K562 (cell line): ENCODE data around the gene FARSB. TPM values are rescaled to one million over a fixed set of nuclear protein-coding genes. Genes with fewer than 3 reads are reported as not detected.

Experiments used
- ATAC-seq: fragments of 200-7000 bp; cut with Tn5 transposase; 3 replicates; pipeline ENCODE4 v1.9.1; 2020; ENCODE audit warnings: moderate library complexity
- BruUV-seq: library from RNA; stranded (reverse); fragments of 400-500 nt; replicated peaks from 2 replicates; lab custom pipeline; 2021; lab: Mats Ljungman, UMichigan
- CTCF ChIA-PET: fragments of 300-600 bp; formaldehyde crosslinking; extraction: SDS; loops from one replicate; lab custom pipeline; 2021; ENCODE audit warnings: low intra/inter-chr PET ratio; lab: Yijun Ruan, JAX
- POLR2A ChIA-PET: fragments of 300-600, 350-650 bp; sonication (Branson Sonifier 250); formaldehyde crosslinking; extraction: SDS; loops from one replicate; lab custom pipeline; 2021; ENCODE audit warnings: antibody characterized with exemption, inconsistent platforms; lab: Yijun Ruan, JAX
- DNase-seq, 4 experiments: peaks; one replicate each; pipeline versions ENCODE4 v3.0.0 to v3.0.0-alpha.2; 2011 to 2018; ENCODE audit warnings: low spot score in 3 of 4, mixed read lengths in 3 of 4; ENCODE audit errors: extremely low read depth in 1 of 4
- FAIRE-seq: peaks from 2 replicates; lab custom pipeline; 2011; peaks lifted over from hg19 to GRCh38; lab: Jason Lieb, UNC
- H2AFZ ChIP-seq: 2 replicates; pipeline ENCODE4 v1.6.0; 2011; ENCODE audit warnings: low read depth, low read length, control low read depth, inconsistent platforms
- H3K27ac ChIP-seq: fragments of 200-600 bp; 3 replicates; pipeline ENCODE4 v1.8.0; 2011; ENCODE audit warnings: low read depth, mild to moderate bottlenecking, control low read depth, inconsistent platforms, low read length, moderate library complexity, mixed read lengths; ENCODE audit errors: extremely low read depth
- H3K27me3 ChIP-seq, 2 experiments: fragments of 300-600 bp in 1 of 2; 2 replicates in 1 of 2; 3 replicates in 1 of 2; pipeline versions ENCODE4 v1.6.0 to v1.8.0; 2011; ENCODE audit warnings: inconsistent platforms in 2 of 2, low read length in 2 of 2, mild to moderate bottlenecking in 1 of 2, mixed read lengths in 1 of 2, moderate library complexity in 1 of 2; ENCODE audit not compliant: control insufficient read depth in 2 of 2, insufficient read depth in 2 of 2
- H3K36me3 ChIP-seq: fragments of 300-600 bp; 3 replicates; pipeline ENCODE4 v1.8.0; 2011; ENCODE audit warnings: mild to moderate bottlenecking, low read length, inconsistent platforms; ENCODE audit not compliant: control insufficient read depth, insufficient read depth
- H3K4me1 ChIP-seq, 2 experiments: fragments of 200-600 bp in 1 of 2; replicated peaks in 1 of 2; 2 replicates in 1 of 2; 3 replicates in 1 of 2; pipeline versions ENCODE4 v1.5.1 to v1.8.0; 2011; ENCODE audit warnings: inconsistent platforms in 2 of 2, low read length in 2 of 2, mild to moderate bottlenecking in 1 of 2, mixed read lengths in 1 of 2, moderate library complexity in 1 of 2; ENCODE audit not compliant: control insufficient read depth in 2 of 2, insufficient read depth in 2 of 2
- H3K4me2 ChIP-seq: 2 replicates; pipeline ENCODE4 v1.6.1; 2011; ENCODE audit warnings: low read length, control low read depth, inconsistent platforms, mixed read lengths; ENCODE audit not compliant: insufficient read depth
- H3K4me3 ChIP-seq: fragments of 200-600 bp; sonication (generic), shearing (Covaris generic); 2 replicates; pipeline ENCODE4 v1.5.1; 2016; ENCODE audit warnings: control low read depth, inconsistent platforms
- H3K79me2 ChIP-seq: fragments of 200-600 bp; 3 replicates; pipeline ENCODE4 v1.8.0; 2011; ENCODE audit warnings: low read length, inconsistent platforms; ENCODE audit not compliant: control insufficient read depth, insufficient read depth
- H3K9ac ChIP-seq, 2 experiments: 2 replicates each; pipeline versions ENCODE4 v1.6.0 to v1.6.1; 2011; ENCODE audit warnings: low read depth in 2 of 2, low read length in 2 of 2, control low read depth in 1 of 2, inconsistent platforms in 1 of 2, mild to moderate bottlenecking in 1 of 2, mixed read lengths in 1 of 2; ENCODE audit not compliant: insufficient read depth in 1 of 2
- H3K9me1 ChIP-seq: one replicate; pipeline ENCODE4 v1.6.0; 2011; ENCODE audit warnings: inconsistent platforms, mild to moderate bottlenecking, low read length, moderate library complexity; ENCODE audit not compliant: control insufficient read depth, insufficient read depth
- H3K9me3 ChIP-seq: replicated peaks from 2 replicates; pipeline ENCODE4 v1.5.1; 2011; ENCODE audit warnings: low read depth, low read length, inconsistent platforms; ENCODE audit not compliant: control insufficient read depth, insufficient read depth
- H4K20me1 ChIP-seq: replicated peaks from 2 replicates; pipeline ENCODE4 v1.6.1; 2011; ENCODE audit warnings: low read length, inconsistent platforms, mixed read lengths; ENCODE audit not compliant: control insufficient read depth, insufficient read depth
- IRF9 ChIP-seq: fragments of 450-650 bp; IDR thresholded peaks from 2 replicates; pipeline ENCODE4 v1.6.1; 2016; ENCODE audit warnings: missing biosample characterization, missing genetic modification characterization
- PHF8 ChIP-seq: fragments of 200-600 bp; sonication (generic); IDR thresholded peaks from 2 replicates; pipeline ENCODE4 v1.6.1; 2012; ENCODE audit warnings: mixed run types, mild to moderate bottlenecking, inconsistent platforms, low read length, moderate library complexity, borderline replicate concordance
- WHSC1 ChIP-seq: IDR thresholded peaks from one replicate; pipeline ENCODE4 v1.6.1; 2012; ENCODE audit warnings: low read length, control low read depth, inconsistent platforms
- ZNF512 ChIP-seq: IDR thresholded peaks from 2 replicates; pipeline ENCODE4 v1.6.1; 2016; ENCODE audit warnings: missing genetic modification characterization, missing compliant biosample characterization
- WGBS: fragments of 100-300 bp; shearing (Covaris generic); methylation state at CpG from one replicate; pipeline ENCODE4 v1.1.6; 2016; ENCODE audit warnings: low coverage, mixed read lengths; ENCODE audit not compliant: insufficient coverage; ENCODE audit errors: missing lambda C conversion rate; 5-methylcytosine and 5-hydroxymethylcytosine counted together
- in situ Hi-C: fragments of 300-500 bp; cut with MboI; formaldehyde crosslinking; loops from 4 replicates; pipeline ENCODE4 v1.15.0; 2018; ENCODE audit warnings: inconsistent platforms, mixed read lengths
- intact Hi-C: fragments of 100-400 bp; cut with micrococcal nuclease; formaldehyde crosslinking; loops from 2 replicates; pipeline ENCODE4 v1.14.2; 2022
- polyA plus RNA-seq, 8 experiments: library from polyadenylated mRNA; depleted of rRNA in 4 of 8; stranded (reverse) in 5 of 8; unstranded in 3 of 8; fragments of >200 nt; fragmentation: Nextera tagmentation in 2 of 8; fragmentation: Illumina TruSeq in 1 of 8; extraction: Ambion mirVana in 2 of 8; extraction: Trizol in 1 of 8; gene quantifications; 2 replicates each; pipeline versions ENCODE4 v1.2.1 to v1.2.3, GENCODE V29; 2011 to 2014; ENCODE audit warnings: inconsistent platforms in 1 of 8, missing spikeins in 1 of 8
- total RNA-seq, 7 experiments: library from RNA; depleted of rRNA in 6 of 7; stranded (reverse); fragments of >200 nt in 6 of 7; fragmentation: Illumina TruSeq in 2 of 7; extraction: Trizol in 2 of 7; gene quantifications; 2 replicates each; pipeline versions ENCODE4 v1.2.1 to v1.2.3, GENCODE V29; 2011 to 2021; ENCODE audit warnings: low replicate concordance in 1 of 7

The FARSB gene
- total and polyA plus RNA-seq, 9 of the 15 experiments (the other 6 are each of a cell fraction or from before 2014, with no cell fraction given) = 26.6 to 171 (median 55.7) TPM

GRCh38 chr2:222701233-222701632 lies 45.3 kb upstream of the FARSB start:
- no peak overlapping the region for H3K4me2 ChIP-seq
- in situ Hi-C loops (no loop called here), intact Hi-C loops (no loop called here)
- H3K9ac ChIP-seq = no peak overlapping the region
- H3K36me3 ChIP-seq = no peaks in the 10 kb centered on the region
- no TSS peak for BruUV-seq
- ATAC-seq = no peak
- FAIRE-seq = no peak
- ChIA-PET CTCF (no interaction called here), POLR2A (no interaction called here)
- 13% methylated on average over 1 of the region's 1 CpG for WGBS
- H3K27me3 ChIP-seq = no peaks in the 10 kb centered on the region; a peak in 1 of 5 replicates
- no peaks in the 10 kb centered on the region for H3K9me3 ChIP-seq
- no peaks in the 10 kb centered on the region for H3K79me2 ChIP-seq
- TF ChIP-seq PHF8 = no peak
- peak; percentile 94 for TF ChIP-seq ZNF512 (tag)
- H2AFZ ChIP-seq = no peak overlapping the region
- H3K27ac ChIP-seq = no peak overlapping the region
- H3K4me3 ChIP-seq = no peak overlapping the region
- no peaks in the 10 kb centered on the region for H3K9me1 ChIP-seq
- H3K4me1 ChIP-seq = no peaks in the 10 kb centered on the region
- H4K20me1 ChIP-seq = no peaks in the 10 kb centered on the region
- DNase-seq = no peak

GRCh38 chr2:222698276-222698675 lies 42.4 kb upstream of the FARSB start:
- Histone ChIP-seq H3K9me1 (no peaks in the 10 kb centered on the region), H3K27me3 (no peaks in the 10 kb centered on the region; a peak in 1 of 5 replicates), H2AFZ (no peak overlapping the region), H3K36me3 (no peaks in the 10 kb centered on the region), H3K9ac (no peak overlapping the region), H4K20me1 (no peaks in the 10 kb centered on the region), H3K4me2 (no peak overlapping the region), H3K4me1 (no peaks in the 10 kb centered on the region), H3K4me3 (no peak overlapping the region), H3K9me3 (no peaks in the 10 kb centered on the region), H3K79me2 (no peaks in the 10 kb centered on the region), H3K27ac (no peak overlapping the region)
- intact Hi-C loops = no loop called here
- 22% methylated on average over 3 of the region's 4 CpGs for WGBS
- no TSS peak for BruUV-seq
- no peak for DNase-seq
- no peak for TF ChIP-seq WHSC1
- TF ChIP-seq IRF9 = no peak
- CTCF ChIA-PET = no interaction called here
- POLR2A ChIA-PET = no interaction called here
- no peak for FAIRE-seq
- in situ Hi-C loops = loop anchor here (10.0 kb wide), 1 partner anchor 227 kb away; no protein-coding TSS in a partner anchor
- no peak for ATAC-seq
